ENCODE measurements around the gene CDK12. TPM values are rescaled to one million over a fixed set of nuclear protein-coding genes. Genes with fewer than 3 reads are reported as not detected.

The CDK12 gene
- total and polyA plus RNA-seq, 9 of the 15 experiments (the other 6 are each of a cell fraction or from before 2014, with no cell fraction given), result 3.4 to 65.6 (median 36.8) TPM

- Histone ChIP-seq H3K4me2 (ENCODE audit: insufficient read depth, low read length) (no peak overlapping the region), H4K20me1 (replicated peaks; ENCODE audit: control insufficient read depth, insufficient read depth, low read length) (no peaks in the 10 kb centered on the region), H3K9ac (ENCODE audit: insufficient read depth in 1 of 2, low read depth in 2 of 2, low read length in 2 of 2) (no peak overlapping the region), H3K4me3 (no peak overlapping the region), H3K9me1 (ENCODE audit: control insufficient read depth, insufficient read depth, low read length) (peaks cover 3% of the 10 kb centered on the region), H3K79me2 (ENCODE audit: control insufficient read depth, insufficient read depth, low read length) (no peaks in the 10 kb centered on the region), H3K4me1 (replicated peaks in 1 of 2; ENCODE audit: control insufficient read depth in 2 of 2, insufficient read depth in 2 of 2, low read length in 2 of 2) (no peaks in the 10 kb centered on the region), H3K36me3 (ENCODE audit: control insufficient read depth, insufficient read depth, low read length) (peaks cover 18% of the 10 kb centered on the region; the same call in 1 of the 3 replicates), H3K27me3 (ENCODE audit: control insufficient read depth in 2 of 2, insufficient read depth in 2 of 2, low read length in 2 of 2) (no peaks in the 10 kb centered on the region), H3K9me3 (replicated peaks; ENCODE audit: control insufficient read depth, insufficient read depth, low read depth, low read length) (no peaks in the 10 kb centered on the region), H2AFZ (ENCODE audit: low read depth, low read length) (no peak overlapping the region), H3K27ac (ENCODE audit: extremely low read depth, low read depth, low read length) (no peak overlapping the region)
- in situ Hi-C loops (cut with MboI) (no loop called here), intact Hi-C loops (cut with micrococcal nuclease) (no loop called here)
- CTCF ChIA-PET (ENCODE audit: low intra/inter-chr PET ratio), result no interaction called here
- ATAC-seq, result no peak
- WGBS (ENCODE audit: insufficient coverage, low coverage, missing lambda C conversion rate), result 66% methylated on average over 7 of the region's 7 CpGs
- DNase-seq (ENCODE audit: extremely low read depth in 1 of 4, low spot score in 3 of 4), result no peak
- FAIRE-seq, result no peak
- POLR2A ChIA-PET, result interaction anchor here (0.6 to 1.2 kb wide), 3 partner anchors 11 to 141 kb away, joined by 3 to 4 read pairs (median 3); no protein-coding TSS in a partner anchor
- TF ChIP-seq FOXM1 (IDR thresholded peaks at IDR 0.05; ENCODE audit: low read depth) (no peak), FOXM1 (CRISPR knock-in tag; IDR thresholded peaks at IDR 0.05; ENCODE audit: low read depth) (no peak), ZNF785 (CRISPR knock-in tag; IDR thresholded peaks at IDR 0.05) (no peak), ZNF644 (tag; IDR thresholded peaks at IDR 0.05; ENCODE audit: low read depth) (no peak), NBN (IDR thresholded peaks at IDR 0.05; ENCODE audit: low read depth) (no peak), NCOA1 (IDR thresholded peaks at IDR 0.05; ENCODE audit: low read depth) (no peak), PREB (CRISPR knock-in tag; IDR thresholded peaks at IDR 0.05) (no peak), PCBP1 (IDR thresholded peaks at IDR 0.05; ENCODE audit: low read depth, low read length, poor library complexity, severe bottlenecking) (no peak)
- no TSS peak for BruUV-seq (replicated peaks)
Measured at GRCh38 chr17:39562976-39563375, 101.7 kb downstream of the CDK12 start.

Data from K562 (cell line).